Left hindlimb (tissue), 1 donor: ENCODE measurements around the gene ANK3.

ENCODE experiments used
- DNase-seq: peaks from one replicate; pipeline ENCODE4 v3.0.0-alpha.2; 2018

Gene ANK3

GRCh38 chr10:60135020-60135419 lies 254.7 kb downstream of the ANK3 start:
- DNase-seq: no peak

DNA sequence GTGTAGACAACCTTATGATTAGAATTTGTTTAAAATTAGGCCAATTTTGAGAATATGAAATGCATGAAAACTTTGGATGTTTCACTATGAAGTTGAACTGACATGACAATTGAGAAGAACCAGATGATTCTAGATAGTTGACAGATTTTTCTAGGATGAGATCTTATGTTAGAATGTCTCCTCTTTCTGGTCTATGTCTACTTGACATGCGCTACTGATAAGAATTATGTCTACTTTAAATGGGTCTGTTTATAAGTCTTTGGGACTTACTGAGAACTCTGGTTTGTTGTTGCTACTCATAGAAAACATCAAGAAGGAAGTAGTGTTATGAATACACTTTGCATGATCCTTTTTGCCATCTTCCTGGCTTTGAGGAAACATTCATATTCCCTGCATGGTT lies 255.1 kb downstream of the ANK3 start:
- no peak for DNase-seq

DNA sequence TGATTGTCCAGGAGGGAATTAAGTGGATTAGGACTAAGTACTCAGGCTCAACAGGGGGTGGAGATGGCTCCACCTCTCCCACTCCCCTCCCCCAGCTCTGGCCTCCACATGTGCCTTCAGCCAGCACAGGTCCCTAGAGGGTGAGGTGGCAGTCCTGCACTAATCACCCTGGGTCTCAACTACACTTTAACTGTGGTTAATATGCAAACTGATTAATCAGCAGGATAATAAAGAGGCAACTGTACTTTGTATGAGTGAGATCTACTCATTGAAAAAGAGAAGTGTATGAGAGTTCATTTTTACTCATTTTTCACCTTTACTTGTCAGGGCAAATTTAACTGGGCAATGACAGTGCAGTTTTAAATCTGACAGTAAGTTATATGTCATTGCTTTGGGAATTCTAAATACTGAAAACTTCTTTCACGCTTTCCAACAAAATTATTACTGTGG lies 259.5 kb downstream of the ANK3 start:
- DNase-seq: no peak

GRCh38 chr10:60125895-60126294 lies 263.8 kb downstream of the ANK3 start:
- no peak for DNase-seq

DNA sequence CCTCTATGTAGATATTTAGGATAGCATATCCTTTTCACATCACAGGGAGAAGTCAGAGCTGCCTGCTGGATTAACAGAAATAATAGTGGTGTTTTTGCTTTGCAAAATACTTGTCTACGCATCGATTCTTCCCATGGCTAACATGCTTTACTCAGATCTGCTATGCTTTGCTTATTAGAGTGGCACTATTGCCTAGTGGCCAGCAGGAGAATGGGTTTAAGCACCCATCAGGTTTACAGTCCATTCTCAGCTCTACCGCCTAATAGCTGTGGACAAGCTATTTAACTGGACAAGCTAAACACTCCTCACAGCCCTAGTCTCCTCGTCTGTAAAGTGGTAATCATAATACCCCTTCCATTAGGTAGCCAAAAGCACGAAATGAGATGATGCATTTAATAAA lies 265.1 kb downstream of the ANK3 start:
- DNase-seq: no peak

DNA sequence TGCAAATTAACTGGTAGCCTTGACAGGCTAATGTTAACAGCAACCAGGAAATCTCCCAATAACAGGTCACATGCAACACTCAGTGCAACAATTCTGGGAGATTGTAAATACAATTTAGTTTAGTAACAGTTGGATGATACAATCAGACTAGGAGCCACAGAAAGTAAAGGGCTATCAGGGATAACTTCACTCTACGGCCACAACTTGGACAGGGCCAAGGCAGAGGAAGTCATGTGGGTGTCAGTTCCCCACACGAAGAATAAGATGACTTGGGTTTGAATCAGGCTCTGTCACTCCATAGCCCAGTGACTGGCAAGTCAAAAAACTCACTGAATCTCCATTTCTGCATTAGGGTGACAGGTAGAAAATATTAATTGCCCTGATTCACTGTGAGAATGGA lies 266.0 kb downstream of the ANK3 start:
- no peak for DNase-seq

DNA sequence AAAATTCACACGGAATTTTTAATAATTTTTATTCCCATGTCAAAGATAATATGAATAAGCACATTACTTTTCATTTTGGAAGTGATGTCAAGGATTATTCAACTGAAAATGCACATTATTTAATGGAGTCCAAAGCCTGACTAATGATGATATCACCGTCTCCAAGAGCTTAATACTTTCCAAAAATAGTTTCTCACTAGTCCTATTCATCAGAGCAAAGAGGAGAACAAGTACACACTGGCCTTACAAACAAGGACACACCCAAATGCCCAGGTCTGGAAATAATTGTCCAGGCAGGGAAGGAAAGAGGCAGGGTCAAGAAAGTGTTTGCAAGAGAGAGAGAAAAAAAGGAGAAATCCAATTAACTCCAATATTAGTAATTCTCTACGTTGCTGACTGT lies 266.5 kb downstream of the ANK3 start:
- no peak for DNase-seq

DNA sequence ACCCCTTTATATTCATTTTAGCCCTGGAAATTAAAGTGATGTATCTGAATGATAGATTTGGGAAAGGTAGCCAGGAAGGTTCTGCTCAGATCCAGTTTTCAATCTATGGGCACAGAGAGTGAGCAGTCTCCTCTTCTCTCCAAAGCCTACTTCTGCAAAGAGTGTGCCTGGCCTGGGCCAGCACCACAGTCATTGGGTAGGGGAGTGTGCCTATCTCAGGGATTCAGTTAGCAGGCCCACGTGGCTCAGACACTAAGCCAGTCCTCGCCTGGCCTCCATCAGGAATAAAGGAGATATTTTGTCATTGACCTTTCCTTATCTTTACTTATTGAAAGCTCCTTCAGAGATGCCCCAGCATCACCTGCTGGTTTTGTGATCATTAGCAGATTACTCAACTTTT lies 267.5 kb downstream of the ANK3 start:
- no peak for DNase-seq

GRCh38 chr10:60114765-60115586 lies 274.7 kb downstream of the ANK3 start:
- DNase-seq: no peak

DNA sequence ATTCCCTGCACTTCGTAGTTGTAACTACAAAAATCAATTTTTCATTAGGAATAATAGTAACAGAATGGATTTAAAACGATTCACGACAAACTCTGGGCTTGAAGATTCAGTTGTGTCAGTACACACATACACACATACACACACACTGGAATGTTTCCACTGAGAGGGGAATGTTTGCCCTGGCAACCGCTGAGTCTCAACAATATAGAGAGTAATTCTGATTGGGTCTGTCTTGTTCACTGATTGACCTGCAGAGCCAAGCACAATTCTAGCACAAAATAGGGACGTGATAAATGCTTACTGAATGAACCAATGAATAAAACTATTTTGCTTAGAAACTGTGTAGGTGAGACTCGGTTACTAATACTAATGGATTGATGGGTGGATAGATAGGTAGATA lies 278.9 kb downstream of the ANK3 start:
- no peak for DNase-seq

DNA sequence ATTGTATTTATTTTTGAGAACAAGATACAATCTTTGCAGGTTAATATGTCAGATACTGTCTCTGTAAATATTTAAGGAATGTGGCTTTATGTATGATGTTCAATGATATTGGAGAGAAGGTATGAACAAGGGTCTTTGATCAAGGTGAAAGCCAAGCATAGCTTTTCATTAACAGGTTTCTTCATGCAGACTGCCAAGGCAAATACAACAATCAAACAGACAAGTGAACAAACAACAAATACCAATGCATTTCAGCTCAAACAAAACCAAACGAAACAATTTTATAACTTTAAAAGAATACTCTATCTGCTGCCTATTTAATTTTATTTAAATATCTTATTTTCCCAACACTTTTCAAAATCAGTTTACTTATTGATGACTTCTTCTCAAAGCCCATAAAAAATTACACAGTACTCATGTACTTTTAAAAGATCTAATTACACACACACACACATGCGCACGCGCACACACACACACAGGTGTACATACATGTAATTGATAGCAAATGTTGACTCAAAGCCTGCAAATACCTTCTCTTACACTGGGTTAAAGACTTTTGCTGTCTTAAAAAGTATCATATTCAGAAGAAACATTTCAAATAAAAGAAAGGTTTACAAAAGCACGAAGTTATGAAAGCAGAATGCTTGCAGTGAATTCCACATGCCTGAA lies 282.2 kb downstream of the ANK3 start:
- DNase-seq: no peak

GRCh38 chr10:60105295-60105695 lies 284.4 kb downstream of the ANK3 start:
- DNase-seq: no peak

GRCh38 chr10:60101821-60102220 lies 287.9 kb downstream of the ANK3 start:
- no peak for DNase-seq

DNA sequence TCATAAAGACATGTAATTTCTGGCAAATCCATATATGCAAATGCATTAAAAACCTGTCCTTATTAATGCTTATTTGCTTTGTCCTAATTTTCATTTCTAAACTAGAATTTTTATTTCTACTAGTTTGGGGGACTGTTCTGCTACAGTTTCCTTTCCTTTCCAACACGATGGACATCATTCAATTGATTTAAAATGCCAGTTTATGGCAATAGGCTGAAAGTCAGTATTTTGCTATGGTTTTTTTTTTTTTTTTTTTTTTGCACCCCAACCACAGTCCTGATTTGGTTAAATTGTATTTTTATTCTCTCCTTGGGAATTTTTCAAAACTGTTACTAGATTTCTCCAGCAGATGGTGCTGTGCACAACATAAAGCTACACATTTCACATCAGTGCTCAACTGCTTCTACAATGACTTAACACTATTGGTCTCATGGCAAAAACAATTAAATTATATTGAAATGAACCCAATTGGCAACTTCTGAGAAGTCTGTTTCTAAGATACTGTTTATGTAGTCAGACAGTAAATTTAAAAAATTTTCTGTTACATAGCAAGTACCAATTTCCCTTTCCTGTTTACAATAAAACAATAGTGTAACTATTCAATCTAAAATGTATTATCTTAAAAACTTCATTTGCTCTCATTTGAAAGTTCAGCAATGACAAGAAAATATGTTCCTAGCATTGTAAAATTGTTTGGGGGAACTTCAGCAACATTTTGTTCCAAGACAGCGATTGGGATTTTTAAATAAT lies 289.5 kb downstream of the ANK3 start:
- DNase-seq: no peak

GRCh38 chr10:60098677-60099601 lies 290.7 kb downstream of the ANK3 start:
- no peak for DNase-seq

DNA sequence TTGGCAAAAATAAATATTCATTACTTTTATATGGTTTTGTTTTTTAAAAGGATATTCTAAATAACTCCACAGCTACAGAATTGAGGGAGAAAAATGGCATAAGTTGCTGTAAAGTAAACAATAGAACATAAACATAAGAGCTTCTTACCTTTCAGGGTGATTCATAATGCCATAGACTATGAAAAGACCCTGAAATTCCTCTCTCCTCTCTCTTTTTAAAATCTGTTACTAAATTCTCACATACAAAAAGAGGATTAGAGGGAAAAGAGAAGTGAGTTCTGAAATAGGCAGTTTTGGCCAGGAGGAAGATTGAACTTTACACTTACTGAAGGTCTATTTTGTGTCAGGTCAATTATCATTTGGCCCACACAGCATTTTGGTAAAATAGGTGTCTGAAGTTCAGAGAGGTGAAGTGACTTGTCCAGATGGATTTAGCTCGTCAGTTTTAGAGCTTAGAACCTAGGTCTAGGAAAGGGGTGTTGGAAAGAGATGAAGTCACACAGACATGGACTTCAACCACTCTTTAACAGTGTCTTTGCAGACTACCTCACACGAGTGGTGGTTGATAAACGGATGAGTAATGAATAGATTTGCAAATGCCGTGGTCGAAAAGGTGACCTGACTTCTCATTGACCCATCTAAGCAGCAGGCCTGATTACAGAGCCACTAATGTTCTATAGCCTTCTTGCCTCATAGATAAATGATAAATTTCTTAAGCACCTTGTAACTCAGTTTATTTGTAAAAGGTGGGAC lies 292.7 kb downstream of the ANK3 start:
- DNase-seq: no peak

DNA sequence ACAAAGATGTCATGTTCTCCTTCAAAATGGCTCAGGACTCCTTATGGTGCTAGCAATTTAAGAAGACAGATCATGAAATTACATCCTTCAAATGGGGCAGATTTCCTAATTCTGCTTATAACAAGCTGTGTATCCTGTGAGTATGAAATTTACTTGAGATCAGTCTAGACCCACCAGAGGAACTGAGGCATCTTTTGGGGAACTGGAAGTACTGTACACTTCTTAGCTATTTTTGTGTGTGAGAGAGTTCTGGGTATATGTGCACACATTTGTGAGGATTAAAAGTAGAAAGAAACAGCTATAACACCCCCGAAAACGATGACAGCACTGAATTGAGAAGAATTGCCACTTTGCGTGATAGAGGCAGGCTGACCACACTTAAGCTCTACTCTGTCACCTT lies 296.4 kb downstream of the ANK3 start:
- DNase-seq: no peak

DNA sequence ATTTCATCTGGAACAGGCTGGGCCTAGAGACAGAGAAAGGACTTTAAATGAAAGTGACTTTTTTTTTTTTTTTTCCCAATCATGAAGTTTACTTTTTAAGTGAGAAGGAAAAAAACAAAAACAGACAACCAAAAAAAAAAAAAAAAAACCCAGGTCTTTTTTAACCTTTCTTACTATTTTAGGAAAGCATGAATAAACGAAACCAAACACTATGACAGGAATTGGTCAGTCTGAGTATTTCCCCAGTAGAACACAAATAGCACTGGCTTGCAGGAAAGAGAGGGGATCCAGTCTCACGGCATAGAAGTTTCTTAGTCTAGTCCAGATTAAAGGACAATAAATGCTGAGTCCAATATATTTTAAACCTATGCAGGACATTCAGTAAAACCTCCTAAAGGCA lies 302.8 kb downstream of the ANK3 start:
- DNase-seq: no peak

- DNase-seq: no peak
Observed at GRCh38 chr10:60086421-60086820, 303.3 kb downstream of the ANK3 start.

- no peak for DNase-seq
Observed at GRCh38 chr10:60082744-60083344, 306.8 kb downstream of the ANK3 start.

GRCh38 chr10:60082341-60082740 lies 307.3 kb downstream of the ANK3 start:
- no peak for DNase-seq
